OCI-LY7 (cell line): ENCODE measurements around the gene HMGXB4. TPM values are rescaled to one million over a fixed set of nuclear protein-coding genes. Genes with fewer than 3 reads are reported as not detected.

Source experiments
- BruUV-seq: library from RNA; stranded (reverse); fragments of 400-500 nt; replicated peaks from 2 replicates; lab custom pipeline; 2021; lab: Mats Ljungman, UMichigan
- CTCF ChIA-PET: fragments of 300-600 bp; sonication (Branson Sonifier 250); formaldehyde crosslinking; loops from one replicate; lab custom pipeline; 2022; ENCODE audit warnings: antibody characterized with exemption; ENCODE audit not compliant: unreplicated experiment; lab: Charles Lee
- POLR2A ChIA-PET: fragments of 300-600 bp; sonication (Branson Sonifier 250); formaldehyde crosslinking; loops from one replicate; lab custom pipeline; 2022; ENCODE audit warnings: antibody characterized with exemption; lab: Charles Lee
- DNase-seq: peaks from one replicate; pipeline ENCODE4 v3.0.0-alpha.2; 2015; ENCODE audit warnings: low spot score
- H2AFZ ChIP-seq: fragments of 200-600 bp; sonication (generic), shearing (Covaris generic); 2 replicates; pipeline ENCODE4 v1.6.1; 2014; ENCODE audit warnings: mild to moderate bottlenecking, antibody characterized with exemption, low read length, moderate library complexity
- H3K27ac ChIP-seq: fragments of 200-600 bp; sonication (generic); 2 replicates; pipeline ENCODE4 v1.5.1; 2014; ENCODE audit warnings: mixed run types, low read depth, mild to moderate bottlenecking, moderate library complexity, low read length, inconsistent platforms; ENCODE audit not compliant: poor library complexity, severe bottlenecking
- H3K36me3 ChIP-seq: fragments of 200-600 bp; sonication (generic); 2 replicates; pipeline ENCODE4 v1.6.1; 2014; ENCODE audit warnings: mild to moderate bottlenecking, antibody characterized with exemption, low read length, moderate library complexity, mixed read lengths; ENCODE audit not compliant: insufficient read depth
- H3K4me1 ChIP-seq: fragments of 200-600 bp; sonication (generic); 2 replicates; pipeline ENCODE4 v1.5.1; 2014; ENCODE audit warnings: mild to moderate bottlenecking, low read length; ENCODE audit not compliant: insufficient read depth, poor library complexity, severe bottlenecking
- H3K4me2 ChIP-seq: fragments of 200-600 bp; sonication (generic); 2 replicates; pipeline ENCODE4 v1.6.1; 2014; ENCODE audit warnings: mild to moderate bottlenecking, low read length
- H3K4me3 ChIP-seq: fragments of 200-600 bp; sonication (generic); 2 replicates; pipeline ENCODE4 v1.5.1; 2014; ENCODE audit warnings: mild to moderate bottlenecking, low read depth, low read length; ENCODE audit not compliant: poor library complexity, severe bottlenecking
- H3K79me2 ChIP-seq: fragments of 200-600 bp; sonication (generic); 2 replicates; pipeline ENCODE4 v1.6.1; 2016; ENCODE audit warnings: low read depth, mild to moderate bottlenecking, low read length, moderate library complexity, mixed read lengths; ENCODE audit not compliant: insufficient read depth
- H3K9me2 ChIP-seq: fragments of 200-600 bp; sonication (generic); 2 replicates; pipeline ENCODE4 v1.6.1; 2016; ENCODE audit warnings: mild to moderate bottlenecking, low read length, mixed read lengths; ENCODE audit not compliant: insufficient read depth
- H3K9me3 ChIP-seq: fragments of 200-600 bp; sonication (generic); 2 replicates; pipeline ENCODE4 v1.6.1; 2014; ENCODE audit warnings: mild to moderate bottlenecking, mixed run types, low read length, mixed read lengths
- H4K20me1 ChIP-seq: fragments of 200-600 bp; sonication (generic); 2 replicates; pipeline ENCODE4 v1.6.1; 2014; ENCODE audit warnings: mild to moderate bottlenecking, antibody characterized with exemption, low read length, moderate library complexity, mixed read lengths; ENCODE audit not compliant: insufficient read depth
- CTCF ChIP-seq: fragments of 200-600 bp; sonication (generic); conservative IDR thresholded peaks from 2 replicates; pipeline ENCODE4 v1.5.1; 2014; ENCODE audit warnings: mild to moderate bottlenecking, antibody characterized with exemption, low read length, moderate library complexity, mixed read lengths
- EZH2phosphoT487 ChIP-seq: fragments of 200-600 bp; sonication (generic); IDR thresholded peaks from 2 replicates; pipeline ENCODE4 v1.6.1; 2018; ENCODE audit warnings: low read depth, borderline replicate concordance, mild to moderate bottlenecking, mixed run types, antibody characterized with exemption, low read length, moderate library complexity, mixed read lengths
- intact Hi-C: fragments of 100-400 bp; cut with micrococcal nuclease; formaldehyde crosslinking; loops from one replicate; pipeline ENCODE4 v1.10.0; 2022; ENCODE audit not compliant: unreplicated experiment
- total RNA-seq, 2 experiments: library from RNA; depleted of rRNA in 1 of 2; stranded (reverse); fragments of >200 nt in 1 of 2; shearing (Covaris generic) in 1 of 2; gene quantifications; 2 replicates each; pipeline ENCODE4 v1.2.3, GENCODE V29; 2014 to 2022

HMGXB4 gene
- total RNA-seq, 2 experiments from 2014 or later, result 25.2 to 46.9 TPM

DNA sequence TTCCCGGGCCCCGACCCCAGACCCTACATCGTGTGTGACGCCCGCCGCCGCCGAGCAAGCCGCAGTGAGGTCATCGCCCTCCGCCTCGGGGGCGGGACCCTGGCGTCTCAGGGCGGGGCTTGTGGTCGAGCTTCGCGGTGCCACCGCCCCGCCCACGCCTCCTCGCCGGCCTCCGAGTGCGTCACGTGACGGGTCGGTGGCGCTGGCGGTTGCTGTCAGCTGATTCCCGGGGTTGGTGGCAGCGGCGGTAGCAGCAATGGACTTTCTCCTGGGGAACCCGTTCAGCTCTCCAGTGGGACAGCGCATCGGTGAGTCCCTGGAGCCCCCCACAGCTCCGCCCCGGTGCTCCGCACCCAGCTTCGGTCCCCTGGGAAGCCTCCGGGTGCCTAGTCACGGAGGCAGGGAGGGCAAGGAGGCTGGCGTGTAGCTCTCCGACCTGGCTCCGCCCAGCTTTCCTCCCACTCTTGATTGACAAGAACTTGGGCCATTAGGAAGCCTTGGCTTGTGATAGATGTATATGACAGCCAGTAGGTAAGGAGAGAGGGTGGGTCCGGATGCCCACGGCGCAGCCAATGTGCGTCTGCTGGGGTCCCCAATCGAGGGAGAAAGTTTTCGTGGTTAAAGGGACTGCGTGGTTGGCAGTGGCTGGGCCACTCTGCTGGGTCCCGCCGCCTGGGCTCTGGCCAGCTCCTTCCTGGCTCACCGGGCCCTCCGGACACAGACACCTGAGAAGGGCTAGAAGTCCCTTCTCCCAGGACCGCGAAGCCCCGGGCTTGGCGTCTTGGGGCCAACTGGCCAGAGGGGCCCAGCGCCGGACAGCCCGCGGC, 42.6 kb downstream of the HMGXB4 start, which contains the start of gene TOM1:
TSS of gene TOM1 (plus strand) at position 222 of the 827 bp plus-strand sequence. CDS start at position 257, 35 bp downstream.
- BruUV-seq, result no TSS peak
- ChIA-PET CTCF (interaction anchor here (0.6 kb wide), 1 partner anchor 42 kb away, joined by 3 read pairs; no protein-coding TSS in a partner anchor), POLR2A (interaction anchor here (0.5 to 1.3 kb wide), 9 partner anchors 9 to 648 kb away, joined by 3 to 5 read pairs (median 4); partner anchors contain the start of gene HMGXB4)
- H3K4me3 ChIP-seq, result peak within 1 kb of the TSS; percentile 85
- no peaks in the 10 kb centered on the region for H3K9me3 ChIP-seq
- peak within 1 kb of the TSS; percentile 42 for H2AFZ ChIP-seq
- intact Hi-C loops, result no loop called here
- DNase-seq, result peak; percentile 99
- H3K4me1 ChIP-seq, result peaks cover 7% of the 10 kb centered on the region
- H3K27ac ChIP-seq, result peak within 1 kb of the TSS; percentile 58
- peak within 1 kb of the TSS; percentile 91 for H3K4me2 ChIP-seq
- no peak for TF ChIP-seq EZH2phosphoT487
- no peak for TF ChIP-seq CTCF
- H3K36me3 ChIP-seq, result peaks cover 28% of the 10 kb centered on the region
- H3K9me2 ChIP-seq, result no peaks in the 10 kb centered on the region
- no peaks in the 10 kb centered on the region for H4K20me1 ChIP-seq
- H3K79me2 ChIP-seq, result no peaks in the 10 kb centered on the region

GRCh38 chr22:35301372-35301874, 44.1 kb downstream of the HMGXB4 start:
- Histone ChIP-seq H3K4me2 (no peak overlapping the region), H2AFZ (no peak overlapping the region), H3K27ac (no peak overlapping the region), H4K20me1 (no peaks in the 10 kb centered on the region), H3K9me2 (no peaks in the 10 kb centered on the region), H3K9me3 (no peaks in the 10 kb centered on the region), H3K79me2 (no peaks in the 10 kb centered on the region), H3K36me3 (peaks cover 14% of the 10 kb centered on the region), H3K4me3 (no peak overlapping the region), H3K4me1 (peaks cover 17% of the 10 kb centered on the region)
- intact Hi-C loops, result no loop called here
- ChIA-PET CTCF (no interaction called here), POLR2A (no interaction called here)
- BruUV-seq, result no TSS peak
- no peak for DNase-seq
- TF ChIP-seq CTCF (no peak), EZH2phosphoT487 (no peak)
